ENCODE results near the gene TADA2B.
"Not testable (repeated sequence)": the region's sequence is repeated elsewhere in the genome, so short reads cannot be mapped to it uniquely, and the experiment has no call there.

The TADA2B gene

GRCh38 chr4:7083597-7084563 lies 40.7 kb downstream of the TADA2B start:
- DNase-seq = no peak

- DNase-seq = not testable (repeated sequence)
These were observed 41.4 kb downstream of the TADA2B start for GRCh38 chr4:7084564-7084961.

- DNase-seq = no peak
These were observed 43.2 kb downstream of the TADA2B start for GRCh38 chr4:7086384-7086783.

GRCh38 chr4:7087036-7087435 lies 43.9 kb downstream of the TADA2B start:
- DNase-seq = no peak

- no peak for DNase-seq
These were observed 46.2 kb downstream of the TADA2B start for GRCh38 chr4:7089213-7089986.

GRCh38 chr4:7092026-7092425 lies 48.9 kb downstream of the TADA2B start:
- DNase-seq = no peak

- DNase-seq = no peak
These were observed 51.7 kb downstream of the TADA2B start for GRCh38 chr4:7094916-7095315.

- no peak for DNase-seq
These were observed 52.5 kb downstream of the TADA2B start for GRCh38 chr4:7095611-7096155.

- no peak for DNase-seq
These were observed 53.1 kb downstream of the TADA2B start for GRCh38 chr4:7096236-7096635.

GRCh38 chr4:7101692-7102515 lies 58.7 kb downstream of the TADA2B start:
- peak; percentile 45 to 54 for DNase-seq

GRCh38 chr4:7102516-7102909 lies 59.3 kb downstream of the TADA2B start:
- DNase-seq = not testable (repeated sequence)

GRCh38 chr4:7103031-7103606 lies 59.9 kb downstream of the TADA2B start:
- peak; percentile 58 to 84 for DNase-seq

- DNase-seq = no peak
These were observed 60.6 kb downstream of the TADA2B start for GRCh38 chr4:7103607-7104365.

GRCh38 chr4:7104366-7105031 lies 61.3 kb downstream of the TADA2B start:
- no peak for DNase-seq

GRCh38 chr4:7105276-7105675 lies 62.1 kb downstream of the TADA2B start:
- no peak for DNase-seq

- DNase-seq = no peak
These were observed 64.2 kb downstream of the TADA2B start for GRCh38 chr4:7107166-7107905.
